K562 (cell line): ENCODE results near the gene SYF2. TPM values are rescaled to one million over a fixed set of nuclear protein-coding genes. Genes with fewer than 3 reads are reported as not detected.

Source experiments
- CBFB ChIP-seq: sonication (generic); formaldehyde crosslinking; IDR thresholded peaks from 2 replicates; pipeline ENCODE4 v1.4.0; 2020; ENCODE audit warnings: mild to moderate bottlenecking, missing genetic modification reagents
- CBX1 ChIP-seq: sonication (generic); IDR thresholded peaks from 2 replicates; pipeline ENCODE4 v1.6.1; 2016; ENCODE audit warnings: antibody characterized with exemption, low read depth, mild to moderate bottlenecking
- DLX4 ChIP-seq: fragments of 250-450 bp; sonication (Bioruptor Pico); IDR thresholded peaks from 2 replicates; pipeline ENCODE4 v1.6.1; 2021; ENCODE audit warnings: mild to moderate bottlenecking
- MLLT1 ChIP-seq, 2 experiments: fragments of 450-650 bp; IDR thresholded peaks; 2 replicates each; pipeline ENCODE4 v1.6.1; 2016
- MNT ChIP-seq, 2 experiments: fragments of 450-650 bp; conservative IDR thresholded peaks; 2 replicates each; pipeline ENCODE4 v1.6.1; 2017; ENCODE audit warnings: mild to moderate bottlenecking in 2 of 2, moderate library complexity in 2 of 2
- RNF2 ChIP-seq: sonication (generic); IDR thresholded peaks from 2 replicates; pipeline ENCODE4 v1.6.1; 2016
- SP2 ChIP-seq: IDR thresholded peaks from 2 replicates; pipeline ENCODE4 v1.6.1; 2011; ENCODE audit warnings: mild to moderate bottlenecking, low read depth, low read length, moderate library complexity; ENCODE audit not compliant: poor library complexity, severe bottlenecking; ENCODE audit errors: extremely low read depth
- ZNF165 ChIP-seq: fragments of 250-450 bp; sonication (Bioruptor Pico); IDR thresholded peaks from 2 replicates; pipeline ENCODE4 v1.4.0; 2020; ENCODE audit warnings: borderline replicate concordance
- polyA plus RNA-seq, 8 experiments: library from polyadenylated mRNA; depleted of rRNA in 4 of 8; stranded (reverse) in 5 of 8; unstranded in 3 of 8; fragments of >200 nt; fragmentation: Nextera tagmentation in 2 of 8; fragmentation: Illumina TruSeq in 1 of 8; extraction: Ambion mirVana in 2 of 8; extraction: Trizol in 1 of 8; gene quantifications; 2 replicates each; pipeline versions ENCODE4 v1.2.1 to v1.2.3, GENCODE V29; 2011 to 2014; ENCODE audit warnings: inconsistent platforms in 1 of 8, missing spikeins in 1 of 8
- total RNA-seq, 7 experiments: library from RNA; depleted of rRNA in 6 of 7; stranded (reverse); fragments of >200 nt in 6 of 7; fragmentation: Illumina TruSeq in 2 of 7; extraction: Trizol in 2 of 7; gene quantifications; 2 replicates each; pipeline versions ENCODE4 v1.2.1 to v1.2.3, GENCODE V29; 2011 to 2021; ENCODE audit warnings: low replicate concordance in 1 of 7

Gene SYF2
- total and polyA plus RNA-seq, 9 of the 15 experiments (the other 6 are each of a cell fraction or from before 2014, with no cell fraction given): 20.9 to 69.0 (median 43.2) TPM

- TF ChIP-seq MLLT1 (IDR thresholded peaks at IDR 0.05): peak; percentile 2 to 25; a peak in 3 of 4 replicates
- TF ChIP-seq RNF2: peak; percentile 86; the same call in 1 of the 2 replicates
- TF ChIP-seq MNT (conservative IDR thresholded peaks at IDR 0.05): no peak; a peak in 2 of 4 replicates
- no peak for TF ChIP-seq CBFB (CRISPR knock-in tag)
- TF ChIP-seq CBX1: peak; percentile 66; the same call in 1 of the 2 replicates
- no peak for TF ChIP-seq DLX4 (CRISPR knock-in tag)
- TF ChIP-seq SP2: no peak
- TF ChIP-seq ZNF165: no peak
These were observed 823 bp upstream of the SYF2 start (continued) for GRCh38 chr1:25232866-25233784.
